GM18907 (cell line): Measurements from ENCODE around the gene AXIN2.

Experiments
- ATAC-seq: cut with Tn5 transposase; IDR thresholded peaks from one replicate; pipeline ENCODE4 v1.9.1; 2021; ENCODE audit warnings: mild to moderate bottlenecking, moderate library complexity; ENCODE audit not compliant: unreplicated experiment

AXIN2 gene

GRCh38 chr17:65556014-65556909 is 5.2 kb downstream of the AXIN2 start:
- peak; percentile 33 for ATAC-seq

- ATAC-seq = no peak
These were observed 6.8 kb downstream of the AXIN2 start for GRCh38 chr17:65554553-65555223.

GRCh38 chr17:65553646-65554552 is 7.5 kb downstream of the AXIN2 start:
- no peak for ATAC-seq

- no peak for ATAC-seq
These were observed 8.3 kb downstream of the AXIN2 start for GRCh38 chr17:65553009-65553645.

GRCh38 chr17:65552214-65552613 is 9.2 kb downstream of the AXIN2 start:
- ATAC-seq = no peak

GRCh38 chr17:65551267-65552040 is 10.0 kb downstream of the AXIN2 start:
- ATAC-seq = no peak

- no peak for ATAC-seq
These were observed 10.7 kb downstream of the AXIN2 start for GRCh38 chr17:65550758-65551157.

GRCh38 chr17:65550075-65550662 is 11.3 kb downstream of the AXIN2 start:
- no peak for ATAC-seq

- ATAC-seq = no peak
These were observed 13.0 kb downstream of the AXIN2 start for GRCh38 chr17:65548269-65548969.

GRCh38 chr17:65547253-65547670 is 14.2 kb downstream of the AXIN2 start:
- no peak for ATAC-seq

- no peak for ATAC-seq
These were observed 14.9 kb downstream of the AXIN2 start for GRCh38 chr17:65546579-65546978.

- ATAC-seq = no peak
These were observed 15.5 kb downstream of the AXIN2 start for GRCh38 chr17:65545705-65546523.

GRCh38 chr17:65544672-65545071 is 16.8 kb downstream of the AXIN2 start:
- no peak for ATAC-seq

- ATAC-seq = no peak
These were observed 18.8 kb downstream of the AXIN2 start for GRCh38 chr17:65542610-65543009.

GRCh38 chr17:65542067-65542466 is 19.4 kb downstream of the AXIN2 start:
- ATAC-seq = no peak

GRCh38 chr17:65541453-65541852 is 20.0 kb downstream of the AXIN2 start:
- ATAC-seq = no peak

- no peak for ATAC-seq
These were observed 21.7 kb downstream of the AXIN2 start for GRCh38 chr17:65539630-65540266.
